ENCODE measurements around the gene D2HGDH. TPM values are rescaled to one million over a fixed set of nuclear protein-coding genes. Genes with fewer than 3 reads are reported as not detected.

Gene D2HGDH
- total and polyA plus RNA-seq, 2 of the 13 experiments (the other 11 are each of a cell fraction or from before 2014, with no cell fraction given), result 19.2 to 20.3 TPM

DNA sequence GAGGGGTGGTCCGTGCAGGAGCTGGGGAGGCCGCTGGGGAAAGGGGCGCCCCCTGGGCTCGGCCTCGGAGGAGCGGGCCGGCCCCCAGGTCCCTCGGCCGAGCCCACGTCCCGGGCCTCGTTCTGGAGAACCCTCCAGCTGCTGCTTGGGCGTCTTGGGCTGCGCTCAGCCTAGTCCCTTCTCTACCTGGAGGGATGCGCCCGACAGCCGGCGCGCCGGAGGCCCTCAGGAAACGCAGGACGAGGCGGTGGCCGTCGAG, 293 bp upstream of the D2HGDH start (continued):
- TF ChIP-seq SNAI1 (CRISPR knock-in tag; IDR thresholded peaks at IDR 0.05; ENCODE audit: borderline replicate concordance) (peak; percentile 89; the same call in 1 of the 2 replicates), IKZF1 (IDR thresholded peaks at IDR 0.05) (no peak), MNT (IDR thresholded peaks at IDR 0.05) (no peak), ZBTB40 (IDR thresholded peaks at IDR 0.05) (no peak), ZBTB40 (CRISPR knock-in tag; IDR thresholded peaks at IDR 0.05) (no peak), GABPA (IDR thresholded peaks at IDR 0.05; ENCODE audit: low read depth, low read length) (no peak), GABPA (CRISPR knock-in tag; IDR thresholded peaks at IDR 0.05; ENCODE audit: low read depth) (no peak), ZNF441 (CRISPR knock-in tag; IDR thresholded peaks at IDR 0.05; ENCODE audit: borderline replicate concordance) (no peak), MEIS2 (CRISPR knock-in tag; IDR thresholded peaks at IDR 0.05) (no peak), BORCS8-MEF2B (CRISPR knock-in tag; IDR thresholded peaks at IDR 0.05) (no peak), ZNF776 (CRISPR knock-in tag; IDR thresholded peaks at IDR 0.05) (peak; percentile 17), KDM5A (IDR thresholded peaks at IDR 0.05; ENCODE audit: borderline replicate concordance, low read length) (no peak), ZNF878 (CRISPR knock-in tag; IDR thresholded peaks at IDR 0.05) (no peak), SRSF1 (optimal IDR thresholded peaks at IDR 0.05; ENCODE audit: low read depth, low read length) (no peak), ZNF274 (CRISPR knock-in tag; IDR thresholded peaks at IDR 0.05) (no peak), MBD4 (IDR thresholded peaks at IDR 0.05; ENCODE audit: borderline replicate concordance, low read length) (no peak), MAZ (IDR thresholded peaks at IDR 0.05; ENCODE audit: borderline replicate concordance, low read depth, low read length) (0 out of 2 replicates have a peak, but pooled peaks have one; percentile 2), MAZ (CRISPR knock-in tag; IDR thresholded peaks at IDR 0.05; ENCODE audit: low read depth) (no peak), ZNF570 (CRISPR knock-in tag; IDR thresholded peaks at IDR 0.05; ENCODE audit: borderline replicate concordance) (no peak), ZNF484 (CRISPR knock-in tag; IDR thresholded peaks at IDR 0.05; ENCODE audit: borderline replicate concordance, low read depth) (0 out of 2 replicates have a peak, but pooled peaks have one; percentile 53), RXRB (CRISPR knock-in tag; IDR thresholded peaks at IDR 0.05; ENCODE audit: borderline replicate concordance) (no peak)

All from HepG2 (cell line).